Left lung (tissue), 10 donors: ENCODE results near the gene PTPRD. TPM values are rescaled to one million over a fixed set of nuclear protein-coding genes. Genes with fewer than 3 reads are reported as not detected.
"Not testable (repeated sequence)": the region's sequence is repeated elsewhere in the genome, so short reads cannot be mapped to it uniquely, and the experiment has no call there.

Experiments used
- ATAC-seq: fragments of 200-7000 bp; cut with Tn5 transposase; one replicate; pipeline ENCODE4 v1.9.1; 2020; ENCODE audit warnings: moderate library complexity
- DNase-seq, 4 donors: peaks; one replicate each; pipeline ENCODE4 v3.0.0-alpha.2; 2013 to 2020
- H3K27ac ChIP-seq, 2 donors: fragments of 200-600 bp; sonication (generic) in 1 of 2; one replicate each; pipeline versions ENCODE4 v1.5.0 to v1.8.0; 2020 to 2021
- H3K27me3 ChIP-seq, 2 donors: fragments of 200-600 bp; sonication (generic) in 1 of 2; one replicate each; pipeline versions ENCODE4 v1.5.0 to v1.8.0; 2020 to 2021
- H3K36me3 ChIP-seq, 2 donors: fragments of 200-600 bp; sonication (generic) in 1 of 2; one replicate each; pipeline versions ENCODE4 v1.5.0 to v1.8.0; 2020 to 2021
- H3K4me1 ChIP-seq, 2 donors: fragments of 200-600 bp; one replicate each; pipeline ENCODE4 v1.8.0; 2021
- H3K4me3 ChIP-seq, 2 donors: fragments of 200-600 bp; sonication (generic) in 1 of 2; one replicate each; pipeline versions ENCODE4 v1.5.0 to v1.8.0; 2020 to 2021; ENCODE audit warnings: mild to moderate bottlenecking in 1 of 2
- H3K9me3 ChIP-seq, 2 donors: fragments of 200-600 bp; sonication (generic) in 1 of 2; one replicate each; pipeline versions ENCODE4 v1.5.0 to v1.8.0; 2020 to 2021
- CTCF ChIP-seq, 2 donors: fragments of 200-600 bp; sonication (generic) in 1 of 2; IDR thresholded peaks; one replicate each; pipeline versions ENCODE4 v1.5.0 to v1.8.0; 2021; ENCODE audit warnings: antibody characterized with exemption in 2 of 2
- intact Hi-C, 2 donors: fragments of 100-400 bp; cut with DNase I; formaldehyde crosslinking; loops; one replicate each; pipeline versions ENCODE4 v1.11.2 to v1.14.2; 2022
- polyA plus RNA-seq, 6 donors: library from polyadenylated mRNA; unstranded; fragments of 120-200 nt; gene quantifications; one replicate each; pipeline ENCODE4 v1.2.1, GENCODE V29; 2013; ENCODE audit not compliant: insufficient read length in 6 of 6
- total RNA-seq, 2 donors: library from RNA; stranded (reverse); fragmentation: NEBNext Ultra II Directional; extraction: Animal tissue kit (Norgen Biotek cat#: 25700); gene quantifications; one replicate each; pipeline ENCODE4 v1.2.1, GENCODE V29; 2021
- donor health status: DM: no; HTN: yes; CAD: no.
- donor health status: DM: no; HTN: no; CAD: no.

The PTPRD gene
- total and polyA plus RNA-seq, 8 donors = 24.2 to 167 (median 139) TPM

- Histone ChIP-seq H3K36me3 (no peaks in the 10 kb centered on the region), H3K4me1 (no peaks in the 10 kb centered on the region), H3K27ac (no peak overlapping the region), H3K4me3 (no peak overlapping the region), H3K27me3 (no peaks in the 10 kb centered on the region), H3K9me3 (no peaks in the 10 kb centered on the region)
- TF ChIP-seq CTCF (IDR thresholded peaks at IDR 0.05) = no peak
- ATAC-seq (no peak), DNase-seq (no peak)
- intact Hi-C loops = no loop called here
Measured at GRCh38 chr9:9483175-9483574, 1129.6 kb downstream of the PTPRD start.

DNA sequence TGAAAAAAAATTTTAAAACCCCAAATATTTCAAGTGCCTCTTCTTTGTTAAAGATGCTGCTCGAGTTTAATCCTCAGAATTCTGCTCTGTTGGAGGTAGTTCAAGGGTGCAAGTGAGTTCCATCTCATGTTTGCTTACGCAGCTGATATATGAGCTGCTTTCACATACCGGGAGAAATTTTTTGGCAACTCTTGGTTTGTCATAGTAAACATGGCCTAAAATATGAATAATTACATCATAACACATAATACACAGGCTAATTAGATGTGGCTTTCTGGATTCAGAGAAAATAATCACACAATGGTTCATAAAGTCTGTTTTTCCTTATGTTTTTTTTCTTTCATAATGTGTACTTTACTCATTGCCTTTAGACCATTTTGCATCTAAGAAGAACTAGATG, 1134.1 kb downstream of the PTPRD start:
- ATAC-seq = no peak
- intact Hi-C loops = no loop called here
- TF ChIP-seq CTCF (IDR thresholded peaks at IDR 0.05) = no peak
- no peak overlapping the region for H3K4me3 ChIP-seq
- no peaks in the 10 kb centered on the region for H3K4me1 ChIP-seq
- H3K36me3 ChIP-seq = no peaks in the 10 kb centered on the region
- no peaks in the 10 kb centered on the region for H3K9me3 ChIP-seq
- peak in 2 of 4 donors; percentile 29 to 52 for DNase-seq
- H3K27ac ChIP-seq = no peak overlapping the region
- H3K27me3 ChIP-seq = no peaks in the 10 kb centered on the region

DNA sequence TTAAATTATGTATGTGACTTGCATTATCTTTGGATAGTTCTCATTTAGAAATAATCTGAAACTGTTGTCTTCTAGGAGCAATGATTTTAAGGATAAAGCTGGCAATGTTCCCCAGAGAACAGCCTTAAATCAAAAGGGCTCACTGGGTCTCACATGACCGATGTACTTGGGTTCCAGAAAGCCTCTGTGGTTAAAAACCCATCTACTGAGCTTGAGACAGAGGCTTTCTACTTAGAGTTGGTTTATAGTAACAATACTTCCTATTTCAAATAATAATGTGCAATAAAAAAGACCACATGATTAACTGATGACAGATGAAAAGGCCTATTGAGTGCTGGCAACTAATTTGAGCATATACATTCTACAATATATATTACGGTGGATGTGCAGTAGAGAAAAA, 1143.5 kb downstream of the PTPRD start:
- no peak for ATAC-seq
- Histone ChIP-seq H3K4me3 (no peak overlapping the region), H3K27me3 (no peaks in the 10 kb centered on the region), H3K4me1 (no peaks in the 10 kb centered on the region), H3K9me3 (peaks cover 0 to 12% of the 10 kb centered on the region in 2 donors), H3K27ac (no peak overlapping the region), H3K36me3 (no peaks in the 10 kb centered on the region)
- no peak for DNase-seq
- intact Hi-C loops = no loop called here
- TF ChIP-seq CTCF (IDR thresholded peaks at IDR 0.05) = no peak

DNA sequence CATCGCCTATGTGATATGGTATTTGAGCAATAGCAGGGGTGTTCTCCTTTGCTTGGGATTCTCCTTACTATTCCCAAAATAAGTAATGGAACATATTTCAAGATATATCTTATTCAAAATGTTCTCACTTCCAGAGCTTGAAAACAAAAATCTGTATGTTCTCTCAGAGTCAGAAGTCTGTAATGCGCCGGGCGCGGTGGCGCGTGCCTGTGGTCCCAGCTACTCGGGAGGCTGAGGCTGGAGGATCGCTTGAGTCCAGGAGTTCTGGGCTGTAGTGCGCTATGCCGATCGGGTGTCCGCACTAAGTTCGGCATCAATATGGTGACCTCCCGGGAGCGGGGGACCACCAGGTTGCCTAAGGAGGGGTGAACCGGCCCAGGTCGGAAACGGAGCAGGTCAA, 1170.9 kb downstream of the PTPRD start:
- intact Hi-C loops, H3K4me1 ChIP-seq, ATAC-seq, H3K27me3 ChIP-seq, H3K4me3 ChIP-seq, H3K36me3 ChIP-seq, H3K27ac ChIP-seq: not testable (repeated sequence)
- peaks cover 0 to 14% of the 10 kb centered on the region in 2 donors for H3K9me3 ChIP-seq
- DNase-seq = peak in 1 of 4 donors; percentile 62

DNA sequence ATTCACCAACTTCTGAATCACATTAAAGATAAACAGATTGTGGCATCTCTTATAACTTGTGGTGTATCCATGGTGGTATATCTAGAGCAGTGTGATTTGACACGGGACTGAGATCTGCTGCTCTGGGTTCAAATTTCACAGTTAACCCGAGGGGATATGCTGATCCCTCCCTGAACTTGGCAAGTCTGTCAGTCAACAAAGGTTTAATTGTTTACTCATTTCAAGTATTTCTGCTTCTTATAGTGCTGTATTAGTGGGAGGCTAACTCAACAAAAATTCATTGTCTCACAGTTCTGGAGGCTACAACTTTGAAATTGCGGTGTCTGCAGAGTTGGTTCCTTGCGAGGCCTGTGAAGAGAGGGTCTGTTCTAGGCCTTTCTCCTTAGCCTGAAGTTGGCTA, 1175.2 kb downstream of the PTPRD start:
- TF ChIP-seq CTCF (IDR thresholded peaks at IDR 0.05) = no peak
- Histone ChIP-seq H3K27ac (no peak overlapping the region), H3K27me3 (no peaks in the 10 kb centered on the region), H3K4me1 (no peaks in the 10 kb centered on the region), H3K4me3 (no peak overlapping the region), H3K36me3 (no peaks in the 10 kb centered on the region), H3K9me3 (no peaks in the 10 kb centered on the region)
- DNase-seq (no peak), ATAC-seq (no peak)
- intact Hi-C loops = no loop called here

DNA sequence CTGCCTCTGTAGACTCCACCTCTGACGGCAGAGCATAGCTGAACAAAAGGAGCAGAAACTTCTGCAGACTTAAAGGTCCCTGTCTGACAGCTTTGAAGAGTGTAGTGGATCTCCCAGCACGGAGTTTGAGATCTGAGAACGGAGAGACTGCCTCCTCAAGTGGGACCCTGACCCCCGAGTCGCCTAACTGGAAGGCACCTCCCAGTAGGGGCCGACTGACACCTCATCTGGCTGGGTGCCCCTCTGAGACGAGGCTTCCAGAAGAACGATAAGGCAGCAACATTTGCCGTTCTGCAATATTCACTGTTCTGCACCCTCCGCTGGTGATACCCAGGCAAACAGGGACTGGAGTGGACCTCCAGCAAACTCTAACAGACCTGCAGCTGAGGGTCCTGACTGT, 1186.3 kb downstream of the PTPRD start:
- H3K27me3 ChIP-seq, H3K36me3 ChIP-seq, intact Hi-C loops, H3K4me3 ChIP-seq, H3K4me1 ChIP-seq, H3K9me3 ChIP-seq, H3K27ac ChIP-seq, ATAC-seq: not testable (repeated sequence)
- DNase-seq = peak in 1 of 4 donors; percentile 13
